Measurements from ENCODE around the gene EDDM3A.
"Not testable (repeated sequence)": the region's sequence is repeated elsewhere in the genome, so short reads cannot be mapped to it uniquely, and the experiment has no call there.

EDDM3A gene

DNA sequence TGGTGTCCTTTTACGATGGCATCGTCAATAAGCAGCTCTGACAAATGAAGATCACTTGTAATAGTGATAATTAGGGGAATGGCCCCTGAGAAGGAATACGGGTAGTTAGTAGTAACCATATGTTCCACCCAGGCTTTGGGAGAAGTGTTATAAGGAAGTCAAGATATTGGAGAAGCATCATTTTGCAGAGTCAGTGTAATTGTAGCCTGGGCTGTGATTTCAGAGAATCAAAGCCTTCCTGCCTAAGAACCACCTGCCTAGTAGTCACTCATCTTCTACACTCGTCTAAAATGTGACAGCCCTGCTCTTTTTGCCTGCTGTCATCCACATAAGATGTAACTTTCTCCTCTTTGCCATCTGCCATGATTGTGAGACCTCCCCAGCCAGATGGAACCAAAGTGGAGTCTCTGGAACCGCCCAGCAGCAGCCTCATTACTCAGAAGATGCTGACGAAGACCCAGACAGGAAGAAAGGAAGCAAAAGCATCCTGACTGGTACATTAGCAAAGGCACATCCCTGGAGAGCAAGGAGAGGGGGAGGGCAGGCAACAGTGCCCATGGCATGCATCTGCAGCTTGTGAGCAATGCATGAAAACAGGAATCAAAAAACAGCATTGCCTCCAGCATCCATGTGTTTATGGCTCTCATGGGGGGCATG is 12.6 kb upstream of the EDDM3A start:
- no peaks in the 10 kb centered on the region for H3K9me3 ChIP-seq (replicated peaks; ENCODE audit: insufficient read depth, low read length)
- TF ChIP-seq EZH2 (optimal IDR thresholded peaks at IDR 0.05; ENCODE audit: low read depth, low read length) = no peak
- TF ChIP-seq EZH2phosphoT487 (IDR thresholded peaks at IDR 0.05; ENCODE audit: low read length) = no peak
- no peak for TF ChIP-seq CTCF (IDR thresholded peaks at IDR 0.05; ENCODE audit: low read length)
- DNase-seq = no peak
- H3F3A ChIP-seq (ENCODE audit: insufficient read depth, low read length) = no peaks in the 10 kb centered on the region
- no peaks in the 10 kb centered on the region for H3K27me3 ChIP-seq (replicated peaks; ENCODE audit: insufficient read depth, low read length)
- no peaks in the 10 kb centered on the region for H3K9me2 ChIP-seq (replicated peaks; ENCODE audit: insufficient read depth, low read length)
- H3K4me3 ChIP-seq (ENCODE audit: low read length) = no peak overlapping the region
- no peak overlapping the region for H3K9ac ChIP-seq (ENCODE audit: low read length)
- H3K4me1 ChIP-seq (ENCODE audit: low read length) = no peaks in the 10 kb centered on the region
- no peaks in the 10 kb centered on the region for H4K20me1 ChIP-seq (ENCODE audit: insufficient read depth, low read length)
- H3K36me3 ChIP-seq (replicated peaks; ENCODE audit: insufficient read depth, low read length) = no peaks in the 10 kb centered on the region
- no peak overlapping the region for H3K27ac ChIP-seq (ENCODE audit: low read length)
- H2AFZ ChIP-seq (ENCODE audit: low read length) = no peak overlapping the region
- no peaks in the 10 kb centered on the region for H3K79me2 ChIP-seq (ENCODE audit: low read length)
- no peak overlapping the region for H3K4me2 ChIP-seq (ENCODE audit: low read depth, low read length)

GRCh38 chr14:20733684-20734429 is 11.8 kb upstream of the EDDM3A start:
- TF ChIP-seq EZH2phosphoT487 (IDR thresholded peaks at IDR 0.05; ENCODE audit: low read length) (no peak), CTCF (IDR thresholded peaks at IDR 0.05; ENCODE audit: low read length) (no peak), EZH2 (optimal IDR thresholded peaks at IDR 0.05; ENCODE audit: low read depth, low read length) (no peak)
- Histone ChIP-seq H3F3A (ENCODE audit: insufficient read depth, low read length) (no peaks in the 10 kb centered on the region), H3K79me2 (ENCODE audit: low read length) (no peaks in the 10 kb centered on the region), H3K4me2 (ENCODE audit: low read depth, low read length) (no peak overlapping the region), H3K36me3 (replicated peaks; ENCODE audit: insufficient read depth, low read length) (no peaks in the 10 kb centered on the region), H3K9me2 (replicated peaks; ENCODE audit: insufficient read depth, low read length) (no peaks in the 10 kb centered on the region), H3K9ac (ENCODE audit: low read length) (no peak overlapping the region), H4K20me1 (ENCODE audit: insufficient read depth, low read length) (no peaks in the 10 kb centered on the region), H2AFZ (ENCODE audit: low read length) (no peak overlapping the region), H3K4me3 (ENCODE audit: low read length) (no peak overlapping the region), H3K4me1 (ENCODE audit: low read length) (no peaks in the 10 kb centered on the region), H3K9me3 (replicated peaks; ENCODE audit: insufficient read depth, low read length) (no peaks in the 10 kb centered on the region), H3K27me3 (replicated peaks; ENCODE audit: insufficient read depth, low read length) (no peaks in the 10 kb centered on the region), H3K27ac (ENCODE audit: low read length) (no peak overlapping the region)
- no peak for DNase-seq

DNA sequence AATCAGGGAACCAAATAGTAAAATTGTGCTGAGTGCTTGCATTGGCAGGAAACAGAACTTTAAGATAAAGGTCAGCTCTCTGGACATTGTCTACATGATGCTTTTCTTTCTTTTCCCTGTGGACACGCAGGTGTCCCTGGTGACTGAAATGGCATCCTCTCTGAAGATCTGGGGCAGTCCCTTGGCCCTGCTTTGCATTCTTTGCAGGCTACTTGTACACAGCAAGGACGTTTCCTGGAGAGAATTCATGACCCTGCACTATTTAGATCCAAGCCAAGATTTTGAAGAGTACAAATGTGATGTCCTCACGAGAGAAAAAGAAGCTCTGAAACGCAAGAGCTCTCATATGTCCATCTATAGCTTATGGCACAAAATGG is 11.3 kb upstream of the EDDM3A start:
- Histone ChIP-seq H3K9ac (ENCODE audit: low read length) (no peak overlapping the region), H3K27ac (ENCODE audit: low read length) (no peak overlapping the region), H3K36me3 (replicated peaks; ENCODE audit: insufficient read depth, low read length) (no peaks in the 10 kb centered on the region), H4K20me1 (ENCODE audit: insufficient read depth, low read length) (no peaks in the 10 kb centered on the region), H3F3A (ENCODE audit: insufficient read depth, low read length) (no peaks in the 10 kb centered on the region), H3K4me1 (ENCODE audit: low read length) (no peaks in the 10 kb centered on the region), H3K9me2 (replicated peaks; ENCODE audit: insufficient read depth, low read length) (no peaks in the 10 kb centered on the region), H3K4me3 (ENCODE audit: low read length) (no peak overlapping the region), H3K9me3 (replicated peaks; ENCODE audit: insufficient read depth, low read length) (no peaks in the 10 kb centered on the region), H2AFZ (ENCODE audit: low read length) (no peak overlapping the region), H3K4me2 (ENCODE audit: low read depth, low read length) (no peak overlapping the region), H3K79me2 (ENCODE audit: low read length) (no peaks in the 10 kb centered on the region), H3K27me3 (replicated peaks; ENCODE audit: insufficient read depth, low read length) (no peaks in the 10 kb centered on the region)
- TF ChIP-seq EZH2phosphoT487 (IDR thresholded peaks at IDR 0.05; ENCODE audit: low read length) (no peak), EZH2 (optimal IDR thresholded peaks at IDR 0.05; ENCODE audit: low read depth, low read length) (no peak), CTCF (IDR thresholded peaks at IDR 0.05; ENCODE audit: low read length) (no peak)
- DNase-seq = no peak

DNA sequence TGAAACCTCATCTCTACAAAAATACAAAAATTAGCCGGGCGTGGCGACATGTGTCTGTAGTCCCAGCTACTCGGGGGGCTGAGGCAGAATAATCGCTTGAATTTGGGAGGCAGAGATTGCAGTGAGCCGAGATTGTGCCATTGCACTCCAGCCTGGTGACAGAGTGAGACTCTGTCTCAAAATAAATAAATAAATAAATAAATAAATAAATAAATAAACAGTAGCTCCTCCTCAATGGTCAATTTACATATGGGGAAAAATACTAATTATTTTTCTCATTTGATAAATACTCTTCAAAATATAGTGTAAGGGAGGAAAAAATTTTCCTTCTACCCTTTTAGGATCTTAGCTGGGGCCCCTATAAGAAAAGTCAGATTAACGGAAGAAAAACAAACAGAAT is 7.4 kb upstream of the EDDM3A start:
- H3K9me3 ChIP-seq (replicated peaks; ENCODE audit: insufficient read depth, low read length); H3K79me2 ChIP-seq (ENCODE audit: low read length); H3K27me3 ChIP-seq (replicated peaks; ENCODE audit: insufficient read depth, low read length); H3K9me2 ChIP-seq (replicated peaks; ENCODE audit: insufficient read depth, low read length); H3K27ac ChIP-seq (ENCODE audit: low read length); H3F3A ChIP-seq (ENCODE audit: insufficient read depth, low read length); H3K36me3 ChIP-seq (replicated peaks; ENCODE audit: insufficient read depth, low read length); DNase-seq; H3K9ac ChIP-seq (ENCODE audit: low read length); H3K4me2 ChIP-seq (ENCODE audit: low read depth, low read length); H4K20me1 ChIP-seq (ENCODE audit: insufficient read depth, low read length); H3K4me1 ChIP-seq (ENCODE audit: low read length); H3K4me3 ChIP-seq (ENCODE audit: low read length); H2AFZ ChIP-seq (ENCODE audit: low read length): not testable (repeated sequence)
